ENCODE results near the gene EFNB1. TPM values are rescaled to one million over a fixed set of nuclear protein-coding genes. Genes with fewer than 3 reads are reported as not detected.

The EFNB1 gene
- total and polyA plus RNA-seq, 2 experiments from 2014 or later, result 1.3 to 2.7 TPM

DNA sequence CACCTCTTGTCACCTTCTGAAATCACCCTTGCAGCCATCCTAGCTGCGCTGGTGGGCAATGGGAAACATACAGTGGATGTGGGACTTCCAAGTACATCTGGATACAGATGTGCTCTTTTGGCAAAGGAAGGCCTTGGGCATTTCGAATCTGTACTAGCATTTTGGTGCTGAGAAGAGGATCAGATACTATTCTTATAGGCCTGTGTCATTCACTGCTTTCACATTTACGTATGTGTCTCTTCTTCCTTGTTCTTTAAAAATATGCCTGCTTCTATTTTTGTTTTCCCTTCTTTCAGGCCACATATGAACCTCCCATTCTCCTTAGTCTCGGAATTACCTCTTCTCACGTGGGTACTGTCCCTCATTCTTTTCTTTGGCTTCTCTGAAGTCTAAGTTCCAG lies 53.1 kb downstream of the EFNB1 start:
- H3K4me1 ChIP-seq (ENCODE audit: insufficient read depth), result peaks cover 6% of the 10 kb centered on the region; the same call in 1 of the 2 replicates
- no peak for TF ChIP-seq EZH2 (IDR thresholded peaks at IDR 0.05; ENCODE audit: low read depth, unreplicated experiment)
- TF ChIP-seq, protein P1, sequence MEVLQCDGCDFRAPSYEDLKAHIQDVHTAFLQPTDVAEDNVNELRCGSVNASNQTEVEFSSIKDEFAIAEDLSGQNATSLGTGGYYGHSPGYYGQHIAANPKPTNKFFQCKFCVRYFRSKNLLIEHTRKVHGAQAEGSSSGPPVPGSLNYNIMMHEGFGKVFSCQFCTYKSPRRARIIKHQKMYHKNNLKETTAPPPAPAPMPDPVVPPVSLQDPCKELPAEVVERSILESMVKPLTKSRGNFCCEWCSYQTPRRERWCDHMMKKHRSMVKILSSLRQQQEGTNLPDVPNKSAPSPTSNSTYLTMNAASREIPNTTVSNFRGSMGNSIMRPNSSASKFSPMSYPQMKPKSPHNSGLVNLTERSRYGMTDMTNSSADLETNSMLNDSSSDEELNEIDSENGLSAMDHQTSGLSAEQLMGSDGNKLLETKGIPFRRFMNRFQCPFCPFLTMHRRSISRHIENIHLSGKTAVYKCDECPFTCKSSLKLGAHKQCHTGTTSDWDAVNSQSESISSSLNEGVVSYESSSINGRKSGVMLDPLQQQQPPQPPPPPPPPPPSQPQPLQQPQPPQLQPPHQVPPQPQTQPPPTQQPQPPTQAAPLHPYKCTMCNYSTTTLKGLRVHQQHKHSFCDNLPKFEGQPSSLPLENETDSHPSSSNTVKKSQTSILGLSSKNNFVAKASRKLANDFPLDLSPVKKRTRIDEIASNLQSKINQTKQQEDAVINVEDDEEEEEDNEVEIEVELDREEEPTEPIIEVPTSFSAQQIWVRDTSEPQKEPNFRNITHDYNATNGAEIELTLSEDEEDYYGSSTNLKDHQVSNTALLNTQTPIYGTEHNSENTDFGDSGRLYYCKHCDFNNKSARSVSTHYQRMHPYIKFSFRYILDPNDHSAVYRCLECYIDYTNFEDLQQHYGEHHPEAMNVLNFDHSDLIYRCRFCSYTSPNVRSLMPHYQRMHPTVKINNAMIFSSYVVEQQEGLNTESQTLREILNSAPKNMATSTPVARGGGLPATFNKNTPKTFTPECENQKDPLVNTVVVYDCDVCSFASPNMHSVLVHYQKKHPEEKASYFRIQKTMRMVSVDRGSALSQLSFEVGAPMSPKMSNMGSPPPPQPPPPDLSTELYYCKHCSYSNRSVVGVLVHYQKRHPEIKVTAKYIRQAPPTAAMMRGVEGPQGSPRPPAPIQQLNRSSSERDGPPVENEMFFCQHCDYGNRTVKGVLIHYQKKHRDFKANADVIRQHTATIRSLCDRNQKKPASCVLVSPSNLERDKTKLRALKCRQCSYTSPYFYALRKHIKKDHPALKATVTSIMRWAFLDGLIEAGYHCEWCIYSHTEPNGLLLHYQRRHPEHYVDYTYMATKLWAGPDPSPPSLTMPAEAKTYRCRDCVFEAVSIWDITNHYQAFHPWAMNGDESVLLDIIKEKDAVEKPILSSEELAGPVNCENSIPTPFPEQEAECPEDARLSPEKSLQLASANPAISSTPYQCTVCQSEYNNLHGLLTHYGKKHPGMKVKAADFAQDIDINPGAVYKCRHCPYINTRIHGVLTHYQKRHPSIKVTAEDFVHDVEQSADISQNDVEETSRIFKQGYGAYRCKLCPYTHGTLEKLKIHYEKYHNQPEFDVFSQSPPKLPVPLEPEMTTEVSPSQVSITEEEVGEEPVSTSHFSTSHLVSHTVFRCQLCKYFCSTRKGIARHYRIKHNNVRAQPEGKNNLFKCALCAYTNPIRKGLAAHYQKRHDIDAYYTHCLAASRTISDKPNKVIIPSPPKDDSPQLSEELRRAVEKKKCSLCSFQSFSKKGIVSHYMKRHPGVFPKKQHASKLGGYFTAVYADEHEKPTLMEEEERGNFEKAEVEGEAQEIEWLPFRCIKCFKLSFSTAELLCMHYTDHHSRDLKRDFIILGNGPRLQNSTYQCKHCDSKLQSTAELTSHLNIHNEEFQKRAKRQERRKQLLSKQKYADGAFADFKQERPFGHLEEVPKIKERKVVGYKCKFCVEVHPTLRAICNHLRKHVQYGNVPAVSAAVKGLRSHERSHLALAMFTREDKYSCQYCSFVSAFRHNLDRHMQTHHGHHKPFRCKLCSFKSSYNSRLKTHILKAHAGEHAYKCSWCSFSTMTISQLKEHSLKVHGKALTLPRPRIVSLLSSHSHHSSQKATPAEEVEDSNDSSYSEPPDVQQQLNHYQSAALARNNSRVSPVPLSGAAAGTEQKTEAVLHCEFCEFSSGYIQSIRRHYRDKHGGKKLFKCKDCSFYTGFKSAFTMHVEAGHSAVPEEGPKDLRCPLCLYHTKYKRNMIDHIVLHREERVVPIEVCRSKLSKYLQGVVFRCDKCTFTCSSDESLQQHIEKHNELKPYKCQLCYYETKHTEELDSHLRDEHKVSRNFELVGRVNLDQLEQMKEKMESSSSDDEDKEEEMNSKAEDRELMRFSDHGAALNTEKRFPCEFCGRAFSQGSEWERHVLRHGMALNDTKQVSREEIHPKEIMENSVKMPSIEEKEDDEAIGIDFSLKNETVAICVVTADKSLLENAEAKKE (CRISPR knock-in tag; IDR thresholded peaks at IDR 0.05), result no peak
- no peak for TF ChIP-seq ZNF331 (CRISPR knock-in tag; IDR thresholded peaks at IDR 0.05; ENCODE audit: low read depth)
- TF ChIP-seq, protein P2, sequence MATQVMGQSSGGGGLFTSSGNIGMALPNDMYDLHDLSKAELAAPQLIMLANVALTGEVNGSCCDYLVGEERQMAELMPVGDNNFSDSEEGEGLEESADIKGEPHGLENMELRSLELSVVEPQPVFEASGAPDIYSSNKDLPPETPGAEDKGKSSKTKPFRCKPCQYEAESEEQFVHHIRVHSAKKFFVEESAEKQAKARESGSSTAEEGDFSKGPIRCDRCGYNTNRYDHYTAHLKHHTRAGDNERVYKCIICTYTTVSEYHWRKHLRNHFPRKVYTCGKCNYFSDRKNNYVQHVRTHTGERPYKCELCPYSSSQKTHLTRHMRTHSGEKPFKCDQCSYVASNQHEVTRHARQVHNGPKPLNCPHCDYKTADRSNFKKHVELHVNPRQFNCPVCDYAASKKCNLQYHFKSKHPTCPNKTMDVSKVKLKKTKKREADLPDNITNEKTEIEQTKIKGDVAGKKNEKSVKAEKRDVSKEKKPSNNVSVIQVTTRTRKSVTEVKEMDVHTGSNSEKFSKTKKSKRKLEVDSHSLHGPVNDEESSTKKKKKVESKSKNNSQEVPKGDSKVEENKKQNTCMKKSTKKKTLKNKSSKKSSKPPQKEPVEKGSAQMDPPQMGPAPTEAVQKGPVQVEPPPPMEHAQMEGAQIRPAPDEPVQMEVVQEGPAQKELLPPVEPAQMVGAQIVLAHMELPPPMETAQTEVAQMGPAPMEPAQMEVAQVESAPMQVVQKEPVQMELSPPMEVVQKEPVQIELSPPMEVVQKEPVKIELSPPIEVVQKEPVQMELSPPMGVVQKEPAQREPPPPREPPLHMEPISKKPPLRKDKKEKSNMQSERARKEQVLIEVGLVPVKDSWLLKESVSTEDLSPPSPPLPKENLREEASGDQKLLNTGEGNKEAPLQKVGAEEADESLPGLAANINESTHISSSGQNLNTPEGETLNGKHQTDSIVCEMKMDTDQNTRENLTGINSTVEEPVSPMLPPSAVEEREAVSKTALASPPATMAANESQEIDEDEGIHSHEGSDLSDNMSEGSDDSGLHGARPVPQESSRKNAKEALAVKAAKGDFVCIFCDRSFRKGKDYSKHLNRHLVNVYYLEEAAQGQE (IDR thresholded peaks at IDR 0.05; ENCODE audit: unreplicated experiment), result no peak
- TF ChIP-seq STAT1 (IDR thresholded peaks at IDR 0.05; ENCODE audit: unreplicated experiment), result no peak
- TF ChIP-seq, protein P3, sequence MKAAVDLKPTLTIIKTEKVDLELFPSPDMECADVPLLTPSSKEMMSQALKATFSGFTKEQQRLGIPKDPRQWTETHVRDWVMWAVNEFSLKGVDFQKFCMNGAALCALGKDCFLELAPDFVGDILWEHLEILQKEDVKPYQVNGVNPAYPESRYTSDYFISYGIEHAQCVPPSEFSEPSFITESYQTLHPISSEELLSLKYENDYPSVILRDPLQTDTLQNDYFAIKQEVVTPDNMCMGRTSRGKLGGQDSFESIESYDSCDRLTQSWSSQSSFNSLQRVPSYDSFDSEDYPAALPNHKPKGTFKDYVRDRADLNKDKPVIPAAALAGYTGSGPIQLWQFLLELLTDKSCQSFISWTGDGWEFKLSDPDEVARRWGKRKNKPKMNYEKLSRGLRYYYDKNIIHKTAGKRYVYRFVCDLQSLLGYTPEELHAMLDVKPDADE (IDR thresholded peaks at IDR 0.05), result no peak
- TF ChIP-seq ZNF114 (CRISPR knock-in tag; IDR thresholded peaks at IDR 0.05), result no peak
- no peak for TF ChIP-seq CREB1 (CRISPR knock-in tag; IDR thresholded peaks at IDR 0.05; ENCODE audit: low read depth)
- no peak for TF ChIP-seq EZH2phosphoT487 (IDR thresholded peaks at IDR 0.05; ENCODE audit: unreplicated experiment)
- TF ChIP-seq, protein P4, sequence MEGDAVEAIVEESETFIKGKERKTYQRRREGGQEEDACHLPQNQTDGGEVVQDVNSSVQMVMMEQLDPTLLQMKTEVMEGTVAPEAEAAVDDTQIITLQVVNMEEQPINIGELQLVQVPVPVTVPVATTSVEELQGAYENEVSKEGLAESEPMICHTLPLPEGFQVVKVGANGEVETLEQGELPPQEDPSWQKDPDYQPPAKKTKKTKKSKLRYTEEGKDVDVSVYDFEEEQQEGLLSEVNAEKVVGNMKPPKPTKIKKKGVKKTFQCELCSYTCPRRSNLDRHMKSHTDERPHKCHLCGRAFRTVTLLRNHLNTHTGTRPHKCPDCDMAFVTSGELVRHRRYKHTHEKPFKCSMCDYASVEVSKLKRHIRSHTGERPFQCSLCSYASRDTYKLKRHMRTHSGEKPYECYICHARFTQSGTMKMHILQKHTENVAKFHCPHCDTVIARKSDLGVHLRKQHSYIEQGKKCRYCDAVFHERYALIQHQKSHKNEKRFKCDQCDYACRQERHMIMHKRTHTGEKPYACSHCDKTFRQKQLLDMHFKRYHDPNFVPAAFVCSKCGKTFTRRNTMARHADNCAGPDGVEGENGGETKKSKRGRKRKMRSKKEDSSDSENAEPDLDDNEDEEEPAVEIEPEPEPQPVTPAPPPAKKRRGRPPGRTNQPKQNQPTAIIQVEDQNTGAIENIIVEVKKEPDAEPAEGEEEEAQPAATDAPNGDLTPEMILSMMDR (conservative IDR thresholded peaks at IDR 0.05; ENCODE audit: low read depth in 2 of 2), result no peak
- TF ChIP-seq POLR2AphosphoS5 (IDR thresholded peaks at IDR 0.05; ENCODE audit: low read depth), result no peak
- TF ChIP-seq NANOG (IDR thresholded peaks at IDR 0.05; ENCODE audit: borderline replicate concordance), result no peak
- no peak for TF ChIP-seq JUNB (IDR thresholded peaks at IDR 0.05; ENCODE audit: unreplicated experiment)
- H3K4me2 ChIP-seq, result peak overlapping the region; percentile 48; the same call in 1 of the 2 replicates
- ATAC-seq (no peak), DNase-seq (ENCODE audit: low spot score) (no peak)
- Mint-ChIP-seq H3K27me3 (ENCODE audit: insufficient read depth, low read depth, poor library complexity) (peaks cover 5% of the 10 kb centered on the region), H3K9me3 (no peaks in the 10 kb centered on the region), H3K4me3 (no peak overlapping the region), H3K36me3 (ENCODE audit: low read depth) (no peaks in the 10 kb centered on the region), H3K27ac (no peak overlapping the region), H3K4me1 (peaks cover 32% of the 10 kb centered on the region)
- H3K4me3 ChIP-seq, result no peak overlapping the region
- H3K27me3 ChIP-seq (ENCODE audit: insufficient read depth), result no peaks in the 10 kb centered on the region
- no peaks in the 10 kb centered on the region for H3K9me2 ChIP-seq (ENCODE audit: insufficient read depth)
- H3K79me2 ChIP-seq (replicated peaks; ENCODE audit: insufficient read depth), result no peaks in the 10 kb centered on the region
- no peaks in the 10 kb centered on the region for H3F3A ChIP-seq (replicated peaks; ENCODE audit: low read depth)
- no peaks in the 10 kb centered on the region for H3K36me3 ChIP-seq (ENCODE audit: insufficient read depth)
- H4K20me1 ChIP-seq (replicated peaks; ENCODE audit: insufficient read depth), result no peaks in the 10 kb centered on the region
- H2AFZ ChIP-seq, result no peak overlapping the region
- H3K27ac ChIP-seq (ENCODE audit: low read depth), result no peak overlapping the region

Measured in GM23338 (cell line).